ENCODE data around the gene GADL1.

GADL1 gene

GRCh38 chr3:30695302-30696061 lies 199.0 kb downstream of the GADL1 start:
- DNase-seq (ENCODE audit: low read depth in 2 of 2) = no peak

- DNase-seq (ENCODE audit: low read depth in 2 of 2) = no peak
These were observed 199.8 kb downstream of the GADL1 start for GRCh38 chr3:30694668-30695067.

GRCh38 chr3:30694148-30694547 lies 200.3 kb downstream of the GADL1 start:
- DNase-seq (ENCODE audit: low read depth in 2 of 2) = no peak

- DNase-seq (ENCODE audit: low read depth in 2 of 2) = peak in 1 of 2 donors; percentile 20
These were observed 200.9 kb downstream of the GADL1 start for GRCh38 chr3:30693470-30694120.

GRCh38 chr3:30692498-30693130 lies 201.8 kb downstream of the GADL1 start:
- no peak for DNase-seq (ENCODE audit: low read depth in 2 of 2)

GRCh38 chr3:30691944-30692343 lies 202.5 kb downstream of the GADL1 start:
- no peak for DNase-seq (ENCODE audit: low read depth in 2 of 2)

GRCh38 chr3:30691249-30691880 lies 203.1 kb downstream of the GADL1 start:
- no peak for DNase-seq (ENCODE audit: low read depth in 2 of 2)

GRCh38 chr3:30690199-30690598 lies 204.3 kb downstream of the GADL1 start:
- no peak for DNase-seq (ENCODE audit: low read depth in 2 of 2)

- DNase-seq (ENCODE audit: low read depth in 2 of 2) = no peak
These were observed 205.5 kb downstream of the GADL1 start for GRCh38 chr3:30688776-30689641.

- DNase-seq (ENCODE audit: low read depth in 2 of 2) = no peak
These were observed 206.4 kb downstream of the GADL1 start for GRCh38 chr3:30687930-30688570.

GRCh38 chr3:30686799-30687198 lies 207.7 kb downstream of the GADL1 start:
- DNase-seq (ENCODE audit: low read depth in 2 of 2) = no peak

- DNase-seq (ENCODE audit: low read depth in 2 of 2) = no peak
These were observed 208.3 kb downstream of the GADL1 start for GRCh38 chr3:30686176-30686575.

GRCh38 chr3:30685267-30685667 lies 209.2 kb downstream of the GADL1 start:
- no peak for DNase-seq (ENCODE audit: low read depth in 2 of 2)

- DNase-seq (ENCODE audit: low read depth in 2 of 2) = no peak
These were observed 210.1 kb downstream of the GADL1 start for GRCh38 chr3:30684356-30684755.

- DNase-seq (ENCODE audit: low read depth in 2 of 2) = no peak
These were observed 210.7 kb downstream of the GADL1 start for GRCh38 chr3:30683769-30684168.

GRCh38 chr3:30682434-30683155 lies 211.9 kb downstream of the GADL1 start:
- no peak for DNase-seq (ENCODE audit: low read depth in 2 of 2)

- DNase-seq (ENCODE audit: low read depth in 2 of 2) = no peak
These were observed 212.7 kb downstream of the GADL1 start for GRCh38 chr3:30681649-30682211.

- no peak for DNase-seq (ENCODE audit: low read depth in 2 of 2)
These were observed 213.4 kb downstream of the GADL1 start for GRCh38 chr3:30680789-30681648.

GRCh38 chr3:30679045-30679444 lies 215.4 kb downstream of the GADL1 start:
- DNase-seq (ENCODE audit: low read depth in 2 of 2) = no peak
